GM23248 (cell line): ENCODE data around the gene C20orf144. TPM values are rescaled to one million over a fixed set of nuclear protein-coding genes. Genes with fewer than 3 reads are reported as not detected.

Experiments
- DNase-seq: peaks from one replicate; pipeline ENCODE4 v3.0.0-alpha.2; 2015
- H2AFZ ChIP-seq: fragments of 200-600 bp; sonication (generic); 2 replicates; pipeline ENCODE4 v1.6.1; 2016; ENCODE audit warnings: antibody characterized with exemption
- H3F3A ChIP-seq: fragments of 200-600 bp; sonication (generic); 2 replicates; pipeline ENCODE4 v1.6.1; 2016; ENCODE audit warnings: mild to moderate bottlenecking, antibody characterized with exemption, mixed run types; ENCODE audit not compliant: insufficient read depth
- H3K27ac ChIP-seq: fragments of 200-600 bp; sonication (generic); 2 replicates; pipeline ENCODE4 v1.5.1; 2016; ENCODE audit warnings: mild to moderate bottlenecking
- H3K27me3 ChIP-seq: fragments of 200-600 bp; sonication (generic); replicated peaks from 2 replicates; pipeline ENCODE4 v1.6.1; 2016; ENCODE audit warnings: mild to moderate bottlenecking; ENCODE audit not compliant: insufficient read depth
- H3K36me3 ChIP-seq: fragments of 200-600 bp; sonication (generic); 2 replicates; pipeline ENCODE4 v1.6.1; 2016; ENCODE audit warnings: low read depth, mild to moderate bottlenecking
- H3K4me1 ChIP-seq: fragments of 200-600 bp; sonication (generic); 2 replicates; pipeline ENCODE4 v1.6.1; 2016; ENCODE audit warnings: mild to moderate bottlenecking; ENCODE audit not compliant: insufficient read depth
- H3K4me2 ChIP-seq: fragments of 200-600 bp; sonication (generic); one replicate; pipeline ENCODE4 v1.6.1; 2016; ENCODE audit warnings: mild to moderate bottlenecking; ENCODE audit not compliant: unreplicated experiment
- H3K4me3 ChIP-seq: fragments of 200-600 bp; sonication (generic); 2 replicates; pipeline ENCODE4 v1.5.1; 2016; ENCODE audit warnings: mild to moderate bottlenecking
- H3K79me2 ChIP-seq: fragments of 200-600 bp; sonication (generic); 2 replicates; pipeline ENCODE4 v1.6.1; 2016; ENCODE audit warnings: mild to moderate bottlenecking; ENCODE audit not compliant: insufficient read depth
- H3K9ac ChIP-seq: fragments of 200-600 bp; sonication (generic); 2 replicates; pipeline ENCODE4 v1.6.1; 2016; ENCODE audit warnings: mild to moderate bottlenecking
- H3K9me2 ChIP-seq: fragments of 200-600 bp; sonication (generic); 2 replicates; pipeline ENCODE4 v1.6.1; 2016; ENCODE audit warnings: mixed run types, mild to moderate bottlenecking, moderate library complexity; ENCODE audit not compliant: insufficient read depth
- H3K9me3 ChIP-seq: fragments of 200-600 bp; sonication (generic); one replicate; pipeline ENCODE4 v1.6.1; 2017; ENCODE audit warnings: low read depth
- H4K20me1 ChIP-seq: fragments of 200-600 bp; sonication (generic); 2 replicates; pipeline ENCODE4 v1.6.0; 2016; ENCODE audit not compliant: insufficient read depth
- EZH2 ChIP-seq: fragments of 200-600 bp; sonication (generic); IDR thresholded peaks from 2 replicates; pipeline ENCODE4 v1.6.1; 2018; ENCODE audit warnings: antibody characterized with exemption, mild to moderate bottlenecking; ENCODE audit not compliant: insufficient read depth, poor library complexity, severe bottlenecking
- EZH2phosphoT487 ChIP-seq: fragments of 200-600 bp; sonication (generic); IDR thresholded peaks from 2 replicates; pipeline ENCODE4 v1.6.1; 2018; ENCODE audit warnings: antibody characterized with exemption, moderate library complexity, mild to moderate bottlenecking, low read depth; ENCODE audit not compliant: insufficient read depth
- WGBS, 2 experiments: methylation state at CpG; one replicate each; pipeline ENCODE4 v1.1.6; 2015 to 2017; ENCODE audit warnings: low lambda C conversion rate in 2 of 2, low coverage in 1 of 2; ENCODE audit errors: missing lambda C conversion rate in 2 of 2; 5-methylcytosine and 5-hydroxymethylcytosine counted together
- in situ Hi-C: fragments of 300-500 bp; cut with MboI; formaldehyde crosslinking; loops from 2 replicates; pipeline ENCODE4 v1.15.0; 2020
- polyA plus RNA-seq: library from polyadenylated mRNA; unstranded; fragments of >200 nt; fragmentation: Nextera tagmentation; extraction: Ambion mirVana; gene quantifications from 2 replicates; pipeline ENCODE4 v1.2.1, GENCODE V29; 2016
- total RNA-seq: library from RNA; depleted of rRNA; stranded (reverse); fragments of >200 nt; shearing (Covaris generic); gene quantifications from 2 replicates; pipeline ENCODE4 v1.2.3, GENCODE V29; 2014

The C20orf144 gene
- total and polyA plus RNA-seq, 2 experiments from 2014 or later: 0.25 TPM; not detected in 1

DNA sequence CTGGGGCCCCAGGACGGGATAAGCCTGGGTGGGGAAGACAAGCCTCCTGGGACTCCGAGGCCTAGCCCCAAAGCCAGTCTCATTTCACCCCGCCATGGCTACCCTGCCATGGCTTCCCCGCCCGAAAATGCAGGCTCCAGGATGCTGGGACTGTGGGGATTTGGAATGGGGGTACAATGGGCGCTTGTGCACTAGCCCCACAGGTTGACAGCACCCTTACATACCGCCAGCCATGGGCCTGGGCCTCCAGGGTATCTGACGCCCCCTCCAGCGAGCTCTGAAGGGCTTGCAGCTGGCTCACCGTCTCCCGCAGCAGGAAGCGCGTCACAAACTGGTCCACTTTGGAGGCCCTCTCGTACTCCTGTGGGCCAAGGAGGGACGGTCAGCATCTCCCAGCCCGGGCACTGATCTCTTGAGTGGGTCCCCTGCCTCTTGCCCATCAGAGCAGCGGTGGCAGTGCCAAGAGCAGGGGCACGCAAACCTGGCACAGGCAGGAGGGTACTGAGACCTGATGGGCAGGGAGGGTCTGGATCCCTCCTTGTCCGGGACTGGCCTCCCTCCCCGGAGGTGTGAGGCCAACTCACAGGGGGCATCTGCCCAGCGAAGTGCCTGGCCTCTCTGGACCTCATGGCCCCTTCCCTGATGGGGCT lies 2.0 kb upstream of the C20orf144 start:
- WGBS, 2 experiments: 93% methylated on average over 20 to 21 of the region's 21 CpGs
- H3K27me3 ChIP-seq: no peaks in the 10 kb centered on the region
- H3K79me2 ChIP-seq: 0 out of 2 replicates have a peak, but pooled peaks cover 6% of the 10 kb centered on the region
- H3K4me1 ChIP-seq: peaks cover 13% of the 10 kb centered on the region; the same call in 1 of the 2 replicates
- H4K20me1 ChIP-seq: no peaks in the 10 kb centered on the region
- H3K27ac ChIP-seq: no peak overlapping the region
- no peaks in the 10 kb centered on the region for H3K9me3 ChIP-seq
- H3K4me2 ChIP-seq: no peak overlapping the region
- H3K36me3 ChIP-seq: no peaks in the 10 kb centered on the region
- in situ Hi-C loops: no loop called here
- no peak for DNase-seq
- H3K9me2 ChIP-seq: no peaks in the 10 kb centered on the region
- no peak for TF ChIP-seq EZH2phosphoT487
- H3K4me3 ChIP-seq: no peak overlapping the region
- H2AFZ ChIP-seq: no peak overlapping the region
- H3K9ac ChIP-seq: no peak overlapping the region
- H3F3A ChIP-seq: no peaks in the 10 kb centered on the region

GRCh38 chr20:33660685-33661058 lies 1.5 kb upstream of the C20orf144 start:
- no peak overlapping the region for H3K27ac ChIP-seq
- TF ChIP-seq EZH2 (no peak), EZH2phosphoT487 (no peak)
- no peak overlapping the region for H3K4me2 ChIP-seq
- H4K20me1 ChIP-seq: no peaks in the 10 kb centered on the region
- H3K4me1 ChIP-seq: peaks cover 13% of the 10 kb centered on the region; the same call in 1 of the 2 replicates
- 0 out of 2 replicates have a peak, but pooled peaks cover 6% of the 10 kb centered on the region for H3K79me2 ChIP-seq
- in situ Hi-C loops: no loop called here
- H3K9ac ChIP-seq: no peak overlapping the region
- no peak for DNase-seq
- no peaks in the 10 kb centered on the region for H3K9me3 ChIP-seq
- H3K4me3 ChIP-seq: no peak overlapping the region
- H3K9me2 ChIP-seq: no peaks in the 10 kb centered on the region
- no peaks in the 10 kb centered on the region for H3K36me3 ChIP-seq
- H3K27me3 ChIP-seq: no peaks in the 10 kb centered on the region
- WGBS, 2 experiments: 87 to 92% methylated on average over 7 of the region's 7 CpGs
- H3F3A ChIP-seq: 0 out of 2 replicates have a peak, but pooled peaks cover 3% of the 10 kb centered on the region
- H2AFZ ChIP-seq: no peak overlapping the region

GRCh38 chr20:33663161-33664084 lies 1.3 kb downstream of the C20orf144 start:
- in situ Hi-C loops: no loop called here
- 0 to 2% methylated on average over 64 to 82 of the region's 84 CpGs for WGBS, 2 experiments
- peaks cover 14% of the 10 kb centered on the region for H3F3A ChIP-seq
- H3K4me2 ChIP-seq: peak overlapping the region; percentile 75
- H3K79me2 ChIP-seq: 0 out of 2 replicates have a peak, but pooled peaks cover 6% of the 10 kb centered on the region
- no peaks in the 10 kb centered on the region for H3K27me3 ChIP-seq
- H4K20me1 ChIP-seq: no peaks in the 10 kb centered on the region
- peak overlapping the region; percentile 82 for H2AFZ ChIP-seq
- peaks cover 16% of the 10 kb centered on the region; the same call in 1 of the 2 replicates for H3K4me1 ChIP-seq
- DNase-seq: peak; percentile 91
- peak overlapping the region; percentile 72 for H3K27ac ChIP-seq
- H3K9me3 ChIP-seq: no peaks in the 10 kb centered on the region
- H3K36me3 ChIP-seq: no peaks in the 10 kb centered on the region
- TF ChIP-seq EZH2phosphoT487 (no peak), EZH2 (no peak)
- peak overlapping the region; percentile 89 for H3K9ac ChIP-seq
- H3K9me2 ChIP-seq: no peaks in the 10 kb centered on the region
- peak overlapping the region; percentile 85 for H3K4me3 ChIP-seq

DNA sequence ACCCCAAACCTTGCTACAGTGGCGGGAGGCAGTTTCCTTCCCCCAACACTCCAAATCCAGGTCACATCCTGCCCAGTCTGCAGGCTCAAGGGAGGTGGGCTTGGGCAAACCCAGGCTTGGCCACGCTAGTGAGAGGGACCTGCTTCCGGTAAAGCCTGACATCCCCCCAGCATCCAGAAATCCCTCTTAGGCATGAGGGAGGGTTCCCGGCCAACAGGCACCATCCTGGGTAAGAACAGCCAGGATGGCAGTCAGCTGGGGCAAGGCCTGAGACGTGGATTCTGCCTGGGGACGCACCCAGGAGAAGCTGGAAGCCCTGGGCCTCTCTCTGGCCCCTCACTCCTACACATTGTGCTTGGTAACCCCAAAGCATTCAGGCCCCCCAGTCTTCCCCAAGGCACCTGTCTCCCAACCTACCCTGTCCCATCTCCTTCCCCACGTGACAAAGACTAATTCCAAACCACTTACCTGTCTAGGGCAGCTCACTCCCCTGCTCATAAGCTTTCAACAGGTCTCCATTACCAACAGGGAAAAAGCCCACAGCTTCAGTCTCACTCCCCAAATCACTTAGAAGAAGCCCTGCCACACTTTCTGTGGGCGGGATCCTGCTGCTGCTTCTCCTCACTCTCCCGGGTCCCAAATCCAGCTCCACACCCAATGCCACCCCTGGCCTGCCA lies 2.1 kb downstream of the C20orf144 start:
- Histone ChIP-seq H3K4me2 (peak overlapping the region; percentile 75), H3K27ac (peak overlapping the region; percentile 72), H3F3A (peaks cover 16% of the 10 kb centered on the region), H2AFZ (peak overlapping the region; percentile 82), H3K4me3 (peak overlapping the region; percentile 85), H3K27me3 (no peaks in the 10 kb centered on the region), H3K9me3 (no peaks in the 10 kb centered on the region), H3K36me3 (no peaks in the 10 kb centered on the region), H3K79me2 (peaks cover 6% of the 10 kb centered on the region; the same call in 1 of the 2 replicates), H3K4me1 (peaks cover 16% of the 10 kb centered on the region; the same call in 1 of the 2 replicates), H4K20me1 (no peaks in the 10 kb centered on the region), H3K9ac (peak overlapping the region; percentile 89), H3K9me2 (no peaks in the 10 kb centered on the region)
- DNase-seq: peak; percentile 21
- TF ChIP-seq EZH2phosphoT487: no peak
- 26 to 31% methylated on average over 9 of the region's 9 CpGs for WGBS, 2 experiments
- in situ Hi-C loops: no loop called here
